Prostate gland (tissue), 2 donors: ENCODE measurements around the gene STMND1.

Experiments
- POLR2A ChIP-seq: fragments of 450-650 bp; IDR thresholded peaks from one replicate; pipeline ENCODE4 v1.6.1; 2016; ENCODE audit warnings: antibody characterized with exemption, mild to moderate bottlenecking
- TF ChIP-seq, protein P1 (sequence below), 4 experiments: fragments of 200-600 bp in 2 of 4; fragments of 450-650 bp in 2 of 4; sonication (generic) in 2 of 4; IDR thresholded peaks; 1 replicate in 3 of 4; 2 replicates in 1 of 4; pipeline ENCODE4 v1.5.1; 2016 to 2019; ENCODE audit warnings: antibody characterized with exemption in 4 of 4, mild to moderate bottlenecking in 2 of 4, moderate library complexity in 2 of 4

DNA sequence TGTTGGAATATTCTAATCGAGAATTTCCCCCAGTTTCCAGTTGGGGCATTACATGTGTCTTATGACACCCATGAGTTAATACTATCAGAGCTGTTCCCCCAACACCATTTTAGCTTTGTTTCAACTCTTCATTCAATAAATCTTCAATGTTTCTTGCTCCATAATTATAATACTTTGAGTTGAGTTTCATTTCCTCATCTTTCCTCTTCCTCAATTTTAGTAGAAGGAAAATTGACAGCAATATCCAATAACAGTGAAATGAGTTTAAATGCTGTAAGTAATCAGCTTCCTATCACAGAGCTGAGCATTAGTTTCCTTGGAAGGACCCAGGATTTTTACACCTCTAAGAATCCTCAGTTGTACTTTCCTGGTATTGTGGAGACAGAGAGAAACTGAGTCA lies 1.0 kb upstream of the STMND1 start:
- TF ChIP-seq, protein P1, sequence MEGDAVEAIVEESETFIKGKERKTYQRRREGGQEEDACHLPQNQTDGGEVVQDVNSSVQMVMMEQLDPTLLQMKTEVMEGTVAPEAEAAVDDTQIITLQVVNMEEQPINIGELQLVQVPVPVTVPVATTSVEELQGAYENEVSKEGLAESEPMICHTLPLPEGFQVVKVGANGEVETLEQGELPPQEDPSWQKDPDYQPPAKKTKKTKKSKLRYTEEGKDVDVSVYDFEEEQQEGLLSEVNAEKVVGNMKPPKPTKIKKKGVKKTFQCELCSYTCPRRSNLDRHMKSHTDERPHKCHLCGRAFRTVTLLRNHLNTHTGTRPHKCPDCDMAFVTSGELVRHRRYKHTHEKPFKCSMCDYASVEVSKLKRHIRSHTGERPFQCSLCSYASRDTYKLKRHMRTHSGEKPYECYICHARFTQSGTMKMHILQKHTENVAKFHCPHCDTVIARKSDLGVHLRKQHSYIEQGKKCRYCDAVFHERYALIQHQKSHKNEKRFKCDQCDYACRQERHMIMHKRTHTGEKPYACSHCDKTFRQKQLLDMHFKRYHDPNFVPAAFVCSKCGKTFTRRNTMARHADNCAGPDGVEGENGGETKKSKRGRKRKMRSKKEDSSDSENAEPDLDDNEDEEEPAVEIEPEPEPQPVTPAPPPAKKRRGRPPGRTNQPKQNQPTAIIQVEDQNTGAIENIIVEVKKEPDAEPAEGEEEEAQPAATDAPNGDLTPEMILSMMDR (IDR thresholded peaks at IDR 0.05), result no peak
- TF ChIP-seq POLR2A, result no peak
